ENCODE data around the gene ZFP14. TPM values are rescaled to one million over a fixed set of nuclear protein-coding genes. Genes with fewer than 3 reads are reported as not detected.

The ZFP14 gene
- total RNA-seq, 1 experiment from 2014 or later: 7.9 TPM

DNA sequence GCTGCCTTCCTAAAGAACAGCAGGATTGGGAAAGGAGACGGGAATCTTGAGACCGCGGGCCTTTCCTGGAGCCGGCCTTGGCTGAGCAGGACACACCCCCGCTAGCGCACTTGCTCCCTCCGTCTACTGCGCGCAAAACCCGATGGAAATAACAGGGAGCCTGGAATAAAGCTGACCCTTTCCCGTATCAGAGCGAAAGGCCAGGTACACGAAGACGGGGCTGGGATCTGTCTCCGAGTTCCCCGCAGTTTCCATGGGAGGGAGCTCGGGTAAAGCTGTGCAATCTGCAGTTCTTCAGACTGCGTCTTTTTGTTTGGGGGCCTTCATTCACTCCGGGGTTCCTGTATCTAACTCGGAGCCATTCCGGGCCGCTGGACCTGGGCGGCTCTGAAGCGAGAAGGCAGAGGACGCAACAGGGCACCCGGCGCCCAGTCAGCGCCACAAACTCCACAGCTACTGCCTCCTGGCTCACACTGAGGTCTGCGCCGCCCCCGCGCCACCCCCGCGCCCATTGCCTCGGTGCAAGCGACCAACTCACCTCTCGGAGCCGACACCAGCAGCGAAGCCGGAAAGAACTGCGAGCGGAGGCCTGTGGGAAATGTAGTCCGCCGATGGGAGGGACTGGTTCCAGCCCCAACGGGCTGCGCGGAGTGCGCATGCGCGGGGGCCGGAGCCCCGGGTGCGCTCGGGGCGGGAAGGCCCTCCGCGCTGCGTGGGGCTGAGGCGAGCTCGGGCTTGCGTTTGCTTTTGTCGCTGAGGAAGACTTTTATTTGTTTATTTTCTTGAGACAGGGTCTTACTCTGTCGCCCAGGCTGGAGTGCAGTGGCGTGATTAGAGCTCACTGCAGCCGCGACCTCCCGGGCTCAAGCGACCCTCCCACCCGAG lies at the start of gene ZFP14 (continued):
- TF ChIP-seq TEAD4 (CRISPR knock-in tag; IDR thresholded peaks at IDR 0.05) (no peak), NR3C1 (CRISPR knock-in tag; conservative IDR thresholded peaks at IDR 0.05; ENCODE audit: low read depth) (no peak), GTF2I (CRISPR knock-in tag; conservative IDR thresholded peaks at IDR 0.05) (no peak), FOXP1 (CRISPR knock-in tag; IDR thresholded peaks at IDR 0.05; ENCODE audit: borderline replicate concordance) (peak; percentile 78), GABPB1 (CRISPR knock-in tag; IDR thresholded peaks at IDR 0.05) (peak; percentile 75), RORB (CRISPR knock-in tag; IDR thresholded peaks at IDR 0.05) (no peak), ZBTB21 (CRISPR knock-in tag; IDR thresholded peaks at IDR 0.05; ENCODE audit: borderline replicate concordance) (peak; percentile 58; the same call in 1 of the 2 replicates), CREM (CRISPR knock-in tag; IDR thresholded peaks at IDR 0.05) (0 out of 2 replicates have a peak, but pooled peaks have one; percentile 43), TEAD1 (CRISPR knock-in tag; IDR thresholded peaks at IDR 0.05) (no peak; the same call in 1 of the 2 replicates), MXD4 (CRISPR knock-in tag; IDR thresholded peaks at IDR 0.05; ENCODE audit: borderline replicate concordance) (no peak)
- TF ChIP-seq, protein P1, sequence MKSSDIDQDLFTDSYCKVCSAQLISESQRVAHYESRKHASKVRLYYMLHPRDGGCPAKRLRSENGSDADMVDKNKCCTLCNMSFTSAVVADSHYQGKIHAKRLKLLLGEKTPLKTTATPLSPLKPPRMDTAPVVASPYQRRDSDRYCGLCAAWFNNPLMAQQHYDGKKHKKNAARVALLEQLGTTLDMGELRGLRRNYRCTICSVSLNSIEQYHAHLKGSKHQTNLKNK (CRISPR knock-in tag; IDR thresholded peaks at IDR 0.05): no peak
- TF ChIP-seq, protein P2, sequence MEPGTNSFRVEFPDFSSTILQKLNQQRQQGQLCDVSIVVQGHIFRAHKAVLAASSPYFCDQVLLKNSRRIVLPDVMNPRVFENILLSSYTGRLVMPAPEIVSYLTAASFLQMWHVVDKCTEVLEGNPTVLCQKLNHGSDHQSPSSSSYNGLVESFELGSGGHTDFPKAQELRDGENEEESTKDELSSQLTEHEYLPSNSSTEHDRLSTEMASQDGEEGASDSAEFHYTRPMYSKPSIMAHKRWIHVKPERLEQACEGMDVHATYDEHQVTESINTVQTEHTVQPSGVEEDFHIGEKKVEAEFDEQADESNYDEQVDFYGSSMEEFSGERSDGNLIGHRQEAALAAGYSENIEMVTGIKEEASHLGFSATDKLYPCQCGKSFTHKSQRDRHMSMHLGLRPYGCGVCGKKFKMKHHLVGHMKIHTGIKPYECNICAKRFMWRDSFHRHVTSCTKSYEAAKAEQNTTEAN (CRISPR knock-in tag; IDR thresholded peaks at IDR 0.05): no peak
- TF ChIP-seq, protein P3, sequence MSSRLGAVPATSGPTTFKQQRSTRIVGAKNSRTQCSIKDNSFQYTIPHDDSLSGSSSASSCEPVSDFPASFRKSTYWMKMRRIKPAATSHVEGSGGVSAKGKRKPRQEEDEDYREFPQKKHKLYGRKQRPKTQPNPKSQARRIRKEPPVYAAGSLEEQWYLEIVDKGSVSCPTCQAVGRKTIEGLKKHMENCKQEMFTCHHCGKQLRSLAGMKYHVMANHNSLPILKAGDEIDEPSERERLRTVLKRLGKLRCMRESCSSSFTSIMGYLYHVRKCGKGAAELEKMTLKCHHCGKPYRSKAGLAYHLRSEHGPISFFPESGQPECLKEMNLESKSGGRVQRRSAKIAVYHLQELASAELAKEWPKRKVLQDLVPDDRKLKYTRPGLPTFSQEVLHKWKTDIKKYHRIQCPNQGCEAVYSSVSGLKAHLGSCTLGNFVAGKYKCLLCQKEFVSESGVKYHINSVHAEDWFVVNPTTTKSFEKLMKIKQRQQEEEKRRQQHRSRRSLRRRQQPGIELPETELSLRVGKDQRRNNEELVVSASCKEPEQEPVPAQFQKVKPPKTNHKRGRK (CRISPR knock-in tag; IDR thresholded peaks at IDR 0.05; ENCODE audit: borderline replicate concordance): no peak
- TF ChIP-seq, protein P4, sequence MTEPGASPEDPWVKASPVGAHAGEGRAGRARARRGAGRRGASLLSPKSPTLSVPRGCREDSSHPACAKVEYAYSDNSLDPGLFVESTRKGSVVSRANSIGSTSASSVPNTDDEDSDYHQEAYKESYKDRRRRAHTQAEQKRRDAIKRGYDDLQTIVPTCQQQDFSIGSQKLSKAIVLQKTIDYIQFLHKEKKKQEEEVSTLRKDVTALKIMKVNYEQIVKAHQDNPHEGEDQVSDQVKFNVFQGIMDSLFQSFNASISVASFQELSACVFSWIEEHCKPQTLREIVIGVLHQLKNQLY (CRISPR knock-in tag; IDR thresholded peaks at IDR 0.05): no peak
- TF ChIP-seq, protein P5, sequence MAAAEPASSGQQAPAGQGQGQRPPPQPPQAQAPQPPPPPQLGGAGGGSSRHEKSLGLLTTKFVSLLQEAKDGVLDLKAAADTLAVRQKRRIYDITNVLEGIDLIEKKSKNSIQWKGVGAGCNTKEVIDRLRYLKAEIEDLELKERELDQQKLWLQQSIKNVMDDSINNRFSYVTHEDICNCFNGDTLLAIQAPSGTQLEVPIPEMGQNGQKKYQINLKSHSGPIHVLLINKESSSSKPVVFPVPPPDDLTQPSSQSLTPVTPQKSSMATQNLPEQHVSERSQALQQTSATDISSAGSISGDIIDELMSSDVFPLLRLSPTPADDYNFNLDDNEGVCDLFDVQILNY (CRISPR knock-in tag; IDR thresholded peaks at IDR 0.05): peak; percentile 44; the same call in 1 of the 2 replicates
- TF ChIP-seq, protein P6, sequence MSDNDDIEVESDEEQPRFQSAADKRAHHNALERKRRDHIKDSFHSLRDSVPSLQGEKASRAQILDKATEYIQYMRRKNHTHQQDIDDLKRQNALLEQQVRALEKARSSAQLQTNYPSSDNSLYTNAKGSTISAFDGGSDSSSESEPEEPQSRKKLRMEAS (CRISPR knock-in tag; IDR thresholded peaks at IDR 0.05): peak; percentile 56
- TF ChIP-seq, protein P7, sequence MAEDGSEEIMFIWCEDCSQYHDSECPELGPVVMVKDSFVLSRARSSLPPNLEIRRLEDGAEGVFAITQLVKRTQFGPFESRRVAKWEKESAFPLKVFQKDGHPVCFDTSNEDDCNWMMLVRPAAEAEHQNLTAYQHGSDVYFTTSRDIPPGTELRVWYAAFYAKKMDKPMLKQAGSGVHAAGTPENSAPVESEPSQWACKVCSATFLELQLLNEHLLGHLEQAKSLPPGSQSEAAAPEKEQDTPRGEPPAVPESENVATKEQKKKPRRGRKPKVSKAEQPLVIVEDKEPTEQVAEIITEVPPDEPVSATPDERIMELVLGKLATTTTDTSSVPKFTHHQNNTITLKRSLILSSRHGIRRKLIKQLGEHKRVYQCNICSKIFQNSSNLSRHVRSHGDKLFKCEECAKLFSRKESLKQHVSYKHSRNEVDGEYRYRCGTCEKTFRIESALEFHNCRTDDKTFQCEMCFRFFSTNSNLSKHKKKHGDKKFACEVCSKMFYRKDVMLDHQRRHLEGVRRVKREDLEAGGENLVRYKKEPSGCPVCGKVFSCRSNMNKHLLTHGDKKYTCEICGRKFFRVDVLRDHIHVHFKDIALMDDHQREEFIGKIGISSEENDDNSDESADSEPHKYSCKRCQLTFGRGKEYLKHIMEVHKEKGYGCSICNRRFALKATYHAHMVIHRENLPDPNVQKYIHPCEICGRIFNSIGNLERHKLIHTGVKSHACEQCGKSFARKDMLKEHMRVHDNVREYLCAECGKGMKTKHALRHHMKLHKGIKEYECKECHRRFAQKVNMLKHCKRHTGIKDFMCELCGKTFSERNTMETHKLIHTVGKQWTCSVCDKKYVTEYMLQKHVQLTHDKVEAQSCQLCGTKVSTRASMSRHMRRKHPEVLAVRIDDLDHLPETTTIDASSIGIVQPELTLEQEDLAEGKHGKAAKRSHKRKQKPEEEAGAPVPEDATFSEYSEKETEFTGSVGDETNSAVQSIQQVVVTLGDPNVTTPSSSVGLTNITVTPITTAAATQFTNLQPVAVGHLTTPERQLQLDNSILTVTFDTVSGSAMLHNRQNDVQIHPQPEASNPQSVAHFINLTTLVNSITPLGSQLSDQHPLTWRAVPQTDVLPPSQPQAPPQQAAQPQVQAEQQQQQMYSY (CRISPR knock-in tag; IDR thresholded peaks at IDR 0.05): no peak
- TF ChIP-seq, protein P8, sequence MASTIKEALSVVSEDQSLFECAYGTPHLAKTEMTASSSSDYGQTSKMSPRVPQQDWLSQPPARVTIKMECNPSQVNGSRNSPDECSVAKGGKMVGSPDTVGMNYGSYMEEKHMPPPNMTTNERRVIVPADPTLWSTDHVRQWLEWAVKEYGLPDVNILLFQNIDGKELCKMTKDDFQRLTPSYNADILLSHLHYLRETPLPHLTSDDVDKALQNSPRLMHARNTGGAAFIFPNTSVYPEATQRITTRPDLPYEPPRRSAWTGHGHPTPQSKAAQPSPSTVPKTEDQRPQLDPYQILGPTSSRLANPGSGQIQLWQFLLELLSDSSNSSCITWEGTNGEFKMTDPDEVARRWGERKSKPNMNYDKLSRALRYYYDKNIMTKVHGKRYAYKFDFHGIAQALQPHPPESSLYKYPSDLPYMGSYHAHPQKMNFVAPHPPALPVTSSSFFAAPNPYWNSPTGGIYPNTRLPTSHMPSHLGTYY (CRISPR knock-in tag; IDR thresholded peaks at IDR 0.05): no peak
- TF ChIP-seq, protein P9, sequence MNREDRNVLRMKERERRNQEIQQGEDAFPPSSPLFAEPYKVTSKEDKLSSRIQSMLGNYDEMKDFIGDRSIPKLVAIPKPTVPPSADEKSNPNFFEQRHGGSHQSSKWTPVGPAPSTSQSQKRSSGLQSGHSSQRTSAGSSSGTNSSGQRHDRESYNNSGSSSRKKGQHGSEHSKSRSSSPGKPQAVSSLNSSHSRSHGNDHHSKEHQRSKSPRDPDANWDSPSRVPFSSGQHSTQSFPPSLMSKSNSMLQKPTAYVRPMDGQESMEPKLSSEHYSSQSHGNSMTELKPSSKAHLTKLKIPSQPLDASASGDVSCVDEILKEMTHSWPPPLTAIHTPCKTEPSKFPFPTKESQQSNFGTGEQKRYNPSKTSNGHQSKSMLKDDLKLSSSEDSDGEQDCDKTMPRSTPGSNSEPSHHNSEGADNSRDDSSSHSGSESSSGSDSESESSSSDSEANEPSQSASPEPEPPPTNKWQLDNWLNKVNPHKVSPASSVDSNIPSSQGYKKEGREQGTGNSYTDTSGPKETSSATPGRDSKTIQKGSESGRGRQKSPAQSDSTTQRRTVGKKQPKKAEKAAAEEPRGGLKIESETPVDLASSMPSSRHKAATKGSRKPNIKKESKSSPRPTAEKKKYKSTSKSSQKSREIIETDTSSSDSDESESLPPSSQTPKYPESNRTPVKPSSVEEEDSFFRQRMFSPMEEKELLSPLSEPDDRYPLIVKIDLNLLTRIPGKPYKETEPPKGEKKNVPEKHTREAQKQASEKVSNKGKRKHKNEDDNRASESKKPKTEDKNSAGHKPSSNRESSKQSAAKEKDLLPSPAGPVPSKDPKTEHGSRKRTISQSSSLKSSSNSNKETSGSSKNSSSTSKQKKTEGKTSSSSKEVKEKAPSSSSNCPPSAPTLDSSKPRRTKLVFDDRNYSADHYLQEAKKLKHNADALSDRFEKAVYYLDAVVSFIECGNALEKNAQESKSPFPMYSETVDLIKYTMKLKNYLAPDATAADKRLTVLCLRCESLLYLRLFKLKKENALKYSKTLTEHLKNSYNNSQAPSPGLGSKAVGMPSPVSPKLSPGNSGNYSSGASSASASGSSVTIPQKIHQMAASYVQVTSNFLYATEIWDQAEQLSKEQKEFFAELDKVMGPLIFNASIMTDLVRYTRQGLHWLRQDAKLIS (CRISPR knock-in tag; IDR thresholded peaks at IDR 0.05; ENCODE audit: borderline replicate concordance): no peak
